VCaP (cell line): ENCODE measurements around the gene MCIDAS.

Experiments used
- H3K27ac ChIP-seq: fragments of 450-650 bp; 2 replicates; pipeline ENCODE4 v1.5.1; 2017
- CTCF ChIP-seq: fragments of 450-650 bp; conservative IDR thresholded peaks from 2 replicates; pipeline ENCODE4 v1.5.1; 2017; ENCODE audit warnings: mild to moderate bottlenecking, moderate library complexity

The MCIDAS gene

GRCh38 chr5:55172051-55172899 lies 54.8 kb downstream of the MCIDAS start:
- TF ChIP-seq CTCF: peak; percentile 83
- no peak overlapping the region for H3K27ac ChIP-seq

GRCh38 chr5:55171471-55171870 lies 55.6 kb downstream of the MCIDAS start:
- TF ChIP-seq CTCF: no peak
- H3K27ac ChIP-seq: no peak overlapping the region
